Measurements from ENCODE around the gene SPATA9. TPM values are rescaled to one million over a fixed set of nuclear protein-coding genes. Genes with fewer than 3 reads are reported as not detected.

The SPATA9 gene
- total and polyA plus RNA-seq, 2 of the 8 experiments (the other 6 are each of a cell fraction or from before 2014, with no cell fraction given) = not detected

DNA sequence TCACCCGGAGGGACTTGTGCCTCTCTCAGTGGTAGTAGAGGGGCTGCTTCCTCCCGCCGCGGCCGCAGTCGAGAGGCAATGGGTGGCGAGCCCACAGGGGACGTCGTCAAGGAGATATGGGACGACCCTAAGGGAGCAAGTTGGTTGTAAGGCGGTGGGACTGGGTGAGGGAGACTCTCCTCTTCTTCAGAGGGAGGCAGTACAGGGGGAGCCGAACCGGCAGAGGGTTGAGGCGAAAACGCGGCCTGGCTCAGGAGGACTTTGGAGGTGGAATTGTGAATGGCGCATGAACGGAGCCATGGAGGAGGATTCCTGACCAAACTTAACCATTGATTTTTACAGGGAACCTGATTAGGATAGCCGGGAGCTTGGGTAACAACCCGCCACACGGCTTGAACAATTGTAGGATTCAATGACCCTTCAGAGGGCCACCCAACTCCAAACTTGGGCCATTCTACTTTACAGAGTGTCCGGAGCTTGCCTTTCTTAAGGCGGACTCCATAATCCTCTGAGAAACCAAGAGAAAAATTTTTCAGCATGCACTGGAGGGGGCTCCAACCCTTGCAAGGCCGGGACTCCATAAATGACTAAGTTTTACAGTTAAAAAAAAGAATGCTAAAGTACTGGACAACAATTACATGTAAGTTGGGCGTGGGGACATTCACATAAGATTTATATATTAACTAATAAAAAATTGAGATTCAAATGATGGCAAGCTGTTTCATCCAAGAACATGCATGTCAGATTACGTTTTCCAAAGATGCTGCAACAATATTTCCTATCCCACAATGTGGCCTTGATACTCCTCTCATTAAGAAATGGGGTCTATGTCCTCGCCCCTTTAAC, 28.9 kb upstream of the SPATA9 start (continued):
- TF ChIP-seq TAF1 (IDR thresholded peaks at IDR 0.05; ENCODE audit: low read depth, low read length) (0 out of 2 replicates have a peak, but pooled peaks have one; percentile 18), EZH2 (IDR thresholded peaks at IDR 0.05; ENCODE audit: low read depth, low read length, severe bottlenecking) (no peak), TEAD4 (IDR thresholded peaks at IDR 0.05; ENCODE audit: low read depth, low read length) (0 out of 2 replicates have a peak, but pooled peaks have one; percentile 24), SIX5 (IDR thresholded peaks at IDR 0.05; ENCODE audit: low read depth, low read length) (no peak), HDAC2 (IDR thresholded peaks at IDR 0.05; ENCODE audit: borderline replicate concordance in 1 of 2, low read depth in 2 of 2, low read length in 2 of 2) (no peak), NANOG (IDR thresholded peaks at IDR 0.05; ENCODE audit: insufficient read depth, low read depth, low read length, poor library complexity, severe bottlenecking) (no peak), BRCA1 (IDR thresholded peaks at IDR 0.05; ENCODE audit: low read depth, low read length) (no peak), SAP30 (IDR thresholded peaks at IDR 0.05; ENCODE audit: insufficient read depth, insufficient replicate concordance, low read length) (no peak), RNF2 (IDR thresholded peaks at IDR 0.05; ENCODE audit: borderline replicate concordance, low read depth, low read length, missing control alignments, poor library complexity, severe bottlenecking) (no peak), YY1 (IDR thresholded peaks at IDR 0.05; ENCODE audit: low read depth, low read length) (peak; percentile 47; the same call in 1 of the 2 replicates), RFX5 (IDR thresholded peaks at IDR 0.05; ENCODE audit: borderline replicate concordance, low read depth, low read length) (no peak), TBP (IDR thresholded peaks at IDR 0.05; ENCODE audit: low read depth, low read length) (no peak), CHD1 (IDR thresholded peaks at IDR 0.05; ENCODE audit: low read depth, low read length) (no peak), EGR1 (IDR thresholded peaks at IDR 0.05; ENCODE audit: borderline replicate concordance, low read depth, low read length) (peak; percentile 73), SP2 (IDR thresholded peaks at IDR 0.05; ENCODE audit: low read length) (no peak), RBBP5 (IDR thresholded peaks at IDR 0.05; ENCODE audit: borderline replicate concordance, low read depth, low read length) (no peak), SIRT6 (IDR thresholded peaks at IDR 0.05; ENCODE audit: low read length) (no peak), JUND (IDR thresholded peaks at IDR 0.05; ENCODE audit: low read length) (no peak), GTF2F1 (IDR thresholded peaks at IDR 0.05; ENCODE audit: borderline replicate concordance, low read depth, low read length) (no peak)
- TF ChIP-seq, protein P1, sequence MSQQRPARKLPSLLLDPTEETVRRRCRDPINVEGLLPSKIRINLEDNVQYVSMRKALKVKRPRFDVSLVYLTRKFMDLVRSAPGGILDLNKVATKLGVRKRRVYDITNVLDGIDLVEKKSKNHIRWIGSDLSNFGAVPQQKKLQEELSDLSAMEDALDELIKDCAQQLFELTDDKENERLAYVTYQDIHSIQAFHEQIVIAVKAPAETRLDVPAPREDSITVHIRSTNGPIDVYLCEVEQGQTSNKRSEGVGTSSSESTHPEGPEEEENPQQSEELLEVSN (IDR thresholded peaks at IDR 0.05) = no peak
- TF ChIP-seq, protein P2, sequence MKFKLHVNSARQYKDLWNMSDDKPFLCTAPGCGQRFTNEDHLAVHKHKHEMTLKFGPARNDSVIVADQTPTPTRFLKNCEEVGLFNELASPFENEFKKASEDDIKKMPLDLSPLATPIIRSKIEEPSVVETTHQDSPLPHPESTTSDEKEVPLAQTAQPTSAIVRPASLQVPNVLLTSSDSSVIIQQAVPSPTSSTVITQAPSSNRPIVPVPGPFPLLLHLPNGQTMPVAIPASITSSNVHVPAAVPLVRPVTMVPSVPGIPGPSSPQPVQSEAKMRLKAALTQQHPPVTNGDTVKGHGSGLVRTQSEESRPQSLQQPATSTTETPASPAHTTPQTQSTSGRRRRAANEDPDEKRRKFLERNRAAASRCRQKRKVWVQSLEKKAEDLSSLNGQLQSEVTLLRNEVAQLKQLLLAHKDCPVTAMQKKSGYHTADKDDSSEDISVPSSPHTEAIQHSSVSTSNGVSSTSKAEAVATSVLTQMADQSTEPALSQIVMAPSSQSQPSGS (IDR thresholded peaks at IDR 0.05; ENCODE audit: low read length) = no peak
